Activated T-cell treated with anti-CD3 and anti-CD28 coated beads, Interleukin-2, amount 50 U/mL, for 24 hours (primary cell): ENCODE measurements around the gene STK32A.

Experiments used
- DNase-seq: peaks from one replicate; pipeline ENCODE4 v3.0.0-alpha.2; 2020
- H3K27ac Mint-ChIP-seq: 2 replicates; pipeline ENCODE4 v1.8.0; 2020; ENCODE audit warnings: mild to moderate bottlenecking, mixed read lengths
- H3K27me3 Mint-ChIP-seq: 2 replicates; pipeline ENCODE4 v1.8.0; 2020; ENCODE audit warnings: mixed read lengths
- H3K36me3 Mint-ChIP-seq: 2 replicates; pipeline ENCODE4 v1.8.0; 2020; ENCODE audit warnings: low read depth, mixed read lengths
- H3K4me1 Mint-ChIP-seq: 2 replicates; pipeline ENCODE4 v1.8.0; 2020; ENCODE audit warnings: low read depth, mixed read lengths
- H3K4me3 Mint-ChIP-seq: 2 replicates; pipeline ENCODE4 v1.8.0; 2020; ENCODE audit warnings: mild to moderate bottlenecking, moderate library complexity, mixed read lengths
- H3K9me3 Mint-ChIP-seq: 2 replicates; pipeline ENCODE4 v1.8.0; 2020; ENCODE audit warnings: mixed read lengths

The STK32A gene

GRCh38 chr5:147427521-147428401, 192.9 kb downstream of the STK32A start:
- Mint-ChIP-seq H3K9me3 (no peaks in the 10 kb centered on the region), H3K4me1 (no peaks in the 10 kb centered on the region), H3K36me3 (no peaks in the 10 kb centered on the region), H3K27me3 (peaks cover 7% of the 10 kb centered on the region), H3K4me3 (no peak overlapping the region), H3K27ac (no peak overlapping the region)
- DNase-seq: no peak

- H3K4me3 Mint-ChIP-seq: no peak overlapping the region
- H3K27ac Mint-ChIP-seq: no peak overlapping the region
- no peaks in the 10 kb centered on the region for H3K9me3 Mint-ChIP-seq
- H3K36me3 Mint-ChIP-seq: no peaks in the 10 kb centered on the region
- peaks cover 7% of the 10 kb centered on the region for H3K27me3 Mint-ChIP-seq
- no peaks in the 10 kb centered on the region for H3K4me1 Mint-ChIP-seq
- no peak for DNase-seq
Observed at GRCh38 chr5:147430628-147431027, 195.8 kb downstream of the STK32A start.

GRCh38 chr5:147431586-147431985, 196.8 kb downstream of the STK32A start:
- no peak for DNase-seq
- no peak overlapping the region for H3K27ac Mint-ChIP-seq
- no peaks in the 10 kb centered on the region for H3K4me1 Mint-ChIP-seq
- peaks cover 7% of the 10 kb centered on the region for H3K27me3 Mint-ChIP-seq
- H3K4me3 Mint-ChIP-seq: no peak overlapping the region
- H3K9me3 Mint-ChIP-seq: no peaks in the 10 kb centered on the region
- no peaks in the 10 kb centered on the region for H3K36me3 Mint-ChIP-seq

- peaks cover 7% of the 10 kb centered on the region for H3K27me3 Mint-ChIP-seq
Observed at GRCh38 chr5:147432323-147432722, 197.5 kb downstream of the STK32A start.

GRCh38 chr5:147434049-147434448, 199.2 kb downstream of the STK32A start:
- Mint-ChIP-seq H3K4me3 (no peak overlapping the region), H3K27ac (no peak overlapping the region), H3K36me3 (no peaks in the 10 kb centered on the region), H3K9me3 (no peaks in the 10 kb centered on the region), H3K27me3 (peaks cover 3% of the 10 kb centered on the region), H3K4me1 (no peaks in the 10 kb centered on the region)
- DNase-seq: no peak

More at GRCh38 chr5:147432323-147432722, 197.5 kb downstream of the STK32A start:
- no peak overlapping the region for H3K27ac Mint-ChIP-seq
- no peak for DNase-seq
- H3K36me3 Mint-ChIP-seq: no peaks in the 10 kb centered on the region
- no peaks in the 10 kb centered on the region for H3K9me3 Mint-ChIP-seq
- H3K4me1 Mint-ChIP-seq: no peaks in the 10 kb centered on the region
- H3K4me3 Mint-ChIP-seq: no peak overlapping the region

- no peak overlapping the region for H3K27ac Mint-ChIP-seq
- no peak overlapping the region for H3K4me3 Mint-ChIP-seq
- no peaks in the 10 kb centered on the region for H3K36me3 Mint-ChIP-seq
- no peak for DNase-seq
- H3K4me1 Mint-ChIP-seq: no peaks in the 10 kb centered on the region
- H3K27me3 Mint-ChIP-seq: peaks cover 7% of the 10 kb centered on the region
- H3K9me3 Mint-ChIP-seq: no peaks in the 10 kb centered on the region
Observed at GRCh38 chr5:147436596-147436995, 201.8 kb downstream of the STK32A start.

- no peaks in the 10 kb centered on the region for H3K36me3 Mint-ChIP-seq
- H3K27me3 Mint-ChIP-seq: peaks cover 6% of the 10 kb centered on the region
- H3K27ac Mint-ChIP-seq: no peak overlapping the region
- H3K9me3 Mint-ChIP-seq: no peaks in the 10 kb centered on the region
- DNase-seq: no peak
- H3K4me3 Mint-ChIP-seq: no peak overlapping the region
- no peaks in the 10 kb centered on the region for H3K4me1 Mint-ChIP-seq
Observed at GRCh38 chr5:147437161-147437596, 202.4 kb downstream of the STK32A start.
